GM21528 (cell line): ENCODE results near the gene OTOF.

Experiments used
- ATAC-seq: cut with Tn5 transposase; IDR thresholded peaks from one replicate; pipeline ENCODE4 v1.9.1; 2021; ENCODE audit warnings: mild to moderate bottlenecking, moderate library complexity; ENCODE audit not compliant: unreplicated experiment, low FRiP score

The OTOF gene

GRCh38 chr2:26454561-26455001 is 23.3 kb downstream of the OTOF start:
- no peak for ATAC-seq

- ATAC-seq: no peak
Measured at GRCh38 chr2:26453421-26454329, 24.2 kb downstream of the OTOF start.

- ATAC-seq: no peak
Measured at GRCh38 chr2:26451700-26452099, 26.2 kb downstream of the OTOF start.

- no peak for ATAC-seq
Measured at GRCh38 chr2:26450031-26450635, 27.8 kb downstream of the OTOF start.

- no peak for ATAC-seq
Measured at GRCh38 chr2:26449278-26450030, 28.5 kb downstream of the OTOF start.

- ATAC-seq: no peak
Measured at GRCh38 chr2:26448651-26449050, 29.3 kb downstream of the OTOF start.

GRCh38 chr2:26444236-26444635 is 33.7 kb downstream of the OTOF start:
- ATAC-seq: no peak

GRCh38 chr2:26442707-26443106 is 35.2 kb downstream of the OTOF start:
- ATAC-seq: no peak

- ATAC-seq: no peak
Measured at GRCh38 chr2:26442301-26442700, 35.6 kb downstream of the OTOF start.

GRCh38 chr2:26438926-26439325 is 39.0 kb downstream of the OTOF start:
- ATAC-seq: no peak

GRCh38 chr2:26438526-26438925 is 39.4 kb downstream of the OTOF start:
- ATAC-seq: no peak

- ATAC-seq: no peak
Measured at GRCh38 chr2:26435106-26435505, 42.8 kb downstream of the OTOF start.

GRCh38 chr2:26432859-26433258 is 45.1 kb downstream of the OTOF start:
- ATAC-seq: no peak

GRCh38 chr2:26432363-26432762 is 45.6 kb downstream of the OTOF start:
- ATAC-seq: no peak

GRCh38 chr2:26430826-26431225 is 47.1 kb downstream of the OTOF start:
- no peak for ATAC-seq

- ATAC-seq: no peak
Measured at GRCh38 chr2:26429779-26430578, 47.9 kb downstream of the OTOF start.

GRCh38 chr2:26428846-26429245 is 49.1 kb downstream of the OTOF start:
- ATAC-seq: no peak

GRCh38 chr2:26424221-26424620 is 53.7 kb downstream of the OTOF start:
- no peak for ATAC-seq

GRCh38 chr2:26423750-26424149 is 54.2 kb downstream of the OTOF start:
- ATAC-seq: no peak

- ATAC-seq: no peak
Measured at GRCh38 chr2:26422947-26423629, 54.8 kb downstream of the OTOF start.
